Neuron (in vitro differentiated cells): ENCODE data around the gene GNAT1.

ENCODE experiments used
- H2AFZ ChIP-seq: one replicate; pipeline ENCODE4 v1.6.1; 2013; ENCODE audit warnings: low read depth, mild to moderate bottlenecking, inconsistent platforms, low read length, moderate library complexity
- H3K27me3 ChIP-seq: one replicate; pipeline ENCODE4 v1.6.1; 2013; ENCODE audit warnings: low read length; ENCODE audit not compliant: insufficient read depth
- H3K36me3 ChIP-seq: one replicate; pipeline ENCODE4 v1.6.1; 2013; ENCODE audit warnings: low read length; ENCODE audit not compliant: insufficient read depth
- H3K4me1 ChIP-seq: one replicate; pipeline ENCODE4 v1.6.1; 2013; ENCODE audit warnings: low read length; ENCODE audit not compliant: insufficient read depth
- H3K4me3 ChIP-seq: 2 replicates; pipeline ENCODE4 v1.5.1; 2013; ENCODE audit warnings: mild to moderate bottlenecking, low read length, moderate library complexity
- H3K9me3 ChIP-seq: one replicate; pipeline ENCODE4 v1.6.1; 2013; ENCODE audit warnings: low read length

The GNAT1 gene

DNA sequence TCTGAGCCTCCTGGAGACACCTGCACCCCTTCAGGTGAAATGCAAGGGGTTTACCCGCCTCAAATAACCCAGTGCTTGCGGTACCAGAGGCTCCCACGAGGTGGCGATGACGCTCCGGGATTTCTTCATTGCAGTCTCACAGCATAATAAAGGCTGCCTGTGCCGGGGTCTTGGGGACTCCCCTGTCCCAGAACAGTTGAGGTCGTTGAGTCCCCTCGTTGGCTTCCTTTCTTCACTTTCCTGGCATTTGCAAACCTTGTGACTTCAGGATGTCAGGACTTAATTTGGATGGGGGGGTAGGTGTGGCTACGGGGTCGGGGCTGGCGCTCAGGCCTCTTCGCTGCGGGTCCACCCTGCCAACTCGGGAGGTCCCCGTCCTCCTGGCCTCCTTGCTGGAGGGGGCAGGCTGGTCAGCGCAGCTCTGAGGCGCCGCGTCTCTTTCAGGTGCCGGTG is 1.3 kb downstream of the GNAT1 start:
- no peaks in the 10 kb centered on the region for H3K4me1 ChIP-seq
- H2AFZ ChIP-seq = no peak overlapping the region
- peaks cover 28% of the 10 kb centered on the region for H3K27me3 ChIP-seq
- H3K36me3 ChIP-seq = no peaks in the 10 kb centered on the region
- H3K9me3 ChIP-seq = no peaks in the 10 kb centered on the region
- H3K4me3 ChIP-seq = no peak overlapping the region

DNA sequence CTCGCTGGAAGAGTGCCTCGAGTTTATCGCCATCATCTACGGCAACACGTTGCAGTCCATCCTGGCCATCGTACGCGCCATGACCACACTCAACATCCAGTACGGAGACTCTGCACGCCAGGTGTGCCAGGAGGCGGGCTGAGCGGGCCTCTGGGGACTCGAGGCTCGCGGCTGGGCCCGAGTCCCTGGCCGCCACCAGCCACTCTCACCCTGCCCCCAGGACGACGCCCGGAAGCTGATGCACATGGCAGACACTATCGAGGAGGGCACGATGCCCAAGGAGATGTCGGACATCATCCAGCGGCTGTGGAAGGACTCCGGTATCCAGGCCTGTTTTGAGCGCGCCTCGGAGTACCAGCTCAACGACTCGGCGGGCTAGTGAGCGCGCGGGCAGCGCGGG is 1.9 kb downstream of the GNAT1 start:
- no peak overlapping the region for H2AFZ ChIP-seq
- H3K4me1 ChIP-seq = no peaks in the 10 kb centered on the region
- H3K9me3 ChIP-seq = no peaks in the 10 kb centered on the region
- H3K4me3 ChIP-seq = no peak overlapping the region
- H3K27me3 ChIP-seq = peaks cover 28% of the 10 kb centered on the region
- H3K36me3 ChIP-seq = no peaks in the 10 kb centered on the region

DNA sequence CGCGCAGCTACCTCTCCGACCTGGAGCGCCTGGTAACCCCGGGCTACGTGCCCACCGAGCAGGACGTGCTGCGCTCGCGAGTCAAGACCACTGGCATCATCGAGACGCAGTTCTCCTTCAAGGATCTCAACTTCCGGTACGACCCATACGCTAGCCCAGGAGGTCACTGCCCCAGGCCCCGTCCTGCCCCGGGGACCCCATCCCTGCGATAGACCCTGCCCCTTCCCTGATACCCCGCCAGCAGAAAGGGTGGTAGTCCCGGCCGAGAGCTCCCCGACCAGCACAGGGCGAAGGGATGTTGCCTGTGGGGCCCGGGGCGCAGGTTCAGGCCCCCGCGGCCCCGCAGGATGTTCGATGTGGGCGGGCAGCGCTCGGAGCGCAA is 2.3 kb downstream of the GNAT1 start:
- Histone ChIP-seq H2AFZ (no peak overlapping the region), H3K4me1 (no peaks in the 10 kb centered on the region), H3K4me3 (no peak overlapping the region), H3K27me3 (peaks cover 28% of the 10 kb centered on the region), H3K36me3 (no peaks in the 10 kb centered on the region), H3K9me3 (no peaks in the 10 kb centered on the region)

DNA sequence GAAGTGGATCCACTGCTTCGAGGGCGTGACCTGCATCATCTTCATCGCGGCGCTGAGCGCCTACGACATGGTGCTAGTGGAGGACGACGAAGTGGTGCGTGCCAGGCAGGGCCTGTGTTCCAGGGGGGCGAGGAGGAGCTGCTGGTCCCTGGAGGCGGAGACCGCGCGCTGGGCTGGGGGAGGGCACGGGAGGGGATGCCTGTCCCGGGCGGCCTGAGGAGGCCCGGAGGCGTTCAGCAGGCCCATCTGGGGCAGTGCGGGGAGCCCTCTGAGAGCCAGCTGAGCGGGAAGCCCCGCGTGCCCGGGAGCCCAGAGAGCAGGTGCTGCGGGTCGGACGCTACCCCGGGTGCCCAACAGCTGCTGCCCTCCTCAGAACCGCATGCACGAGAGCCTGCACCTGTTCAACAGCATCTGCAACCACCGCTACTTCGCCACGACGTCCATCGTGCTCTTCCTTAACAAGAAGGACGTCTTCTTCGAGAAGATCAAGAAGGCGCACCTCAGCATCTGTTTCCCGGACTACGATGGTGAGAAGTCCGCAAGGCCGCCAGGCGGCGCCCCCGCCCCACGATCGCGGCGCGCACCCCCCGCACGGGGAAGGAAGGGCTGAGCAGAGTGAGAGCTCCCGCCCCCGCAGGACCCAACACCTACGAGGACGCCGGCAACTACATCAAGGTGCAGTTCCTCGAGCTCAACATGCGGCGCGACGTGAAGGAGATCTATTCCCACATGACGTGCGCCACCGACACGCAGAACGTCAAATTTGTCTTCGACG is 2.9 kb downstream of the GNAT1 start:
- no peak overlapping the region for H2AFZ ChIP-seq
- no peaks in the 10 kb centered on the region for H3K4me1 ChIP-seq
- H3K4me3 ChIP-seq = no peak overlapping the region
- peaks cover 28% of the 10 kb centered on the region for H3K27me3 ChIP-seq
- H3K36me3 ChIP-seq = no peaks in the 10 kb centered on the region
- no peaks in the 10 kb centered on the region for H3K9me3 ChIP-seq

DNA sequence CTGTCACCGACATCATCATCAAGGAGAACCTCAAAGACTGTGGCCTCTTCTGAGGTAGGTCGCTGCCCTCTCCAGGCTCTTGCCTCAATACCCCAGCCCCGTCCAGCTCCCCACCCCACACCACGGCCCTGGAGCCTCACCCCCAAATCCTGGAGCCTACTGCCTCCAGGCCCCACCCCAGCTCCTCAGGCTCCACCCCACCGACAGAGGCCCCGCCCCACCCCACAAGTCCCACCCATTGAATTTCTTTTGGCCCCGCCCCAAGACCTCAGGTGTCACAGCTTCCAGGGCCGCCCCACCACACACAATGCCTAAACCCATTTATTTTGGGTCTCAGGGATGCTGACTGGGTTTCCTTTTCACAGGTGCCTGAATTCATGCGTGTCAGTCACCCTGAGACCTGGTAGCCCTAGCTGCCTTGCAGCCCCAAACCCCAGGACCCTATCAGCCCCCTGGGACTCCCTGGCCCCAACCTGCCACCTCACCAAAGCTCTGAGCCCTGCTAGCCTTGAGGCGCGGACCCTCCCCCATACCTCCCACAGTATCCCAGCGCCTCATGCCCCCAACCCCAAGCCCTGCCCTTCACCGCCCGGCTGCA is 3.6 kb downstream of the GNAT1 start:
- Histone ChIP-seq H3K36me3 (no peaks in the 10 kb centered on the region), H3K27me3 (peaks cover 28% of the 10 kb centered on the region), H3K4me1 (no peaks in the 10 kb centered on the region), H3K9me3 (no peaks in the 10 kb centered on the region), H2AFZ (no peak overlapping the region), H3K4me3 (no peak overlapping the region)

DNA sequence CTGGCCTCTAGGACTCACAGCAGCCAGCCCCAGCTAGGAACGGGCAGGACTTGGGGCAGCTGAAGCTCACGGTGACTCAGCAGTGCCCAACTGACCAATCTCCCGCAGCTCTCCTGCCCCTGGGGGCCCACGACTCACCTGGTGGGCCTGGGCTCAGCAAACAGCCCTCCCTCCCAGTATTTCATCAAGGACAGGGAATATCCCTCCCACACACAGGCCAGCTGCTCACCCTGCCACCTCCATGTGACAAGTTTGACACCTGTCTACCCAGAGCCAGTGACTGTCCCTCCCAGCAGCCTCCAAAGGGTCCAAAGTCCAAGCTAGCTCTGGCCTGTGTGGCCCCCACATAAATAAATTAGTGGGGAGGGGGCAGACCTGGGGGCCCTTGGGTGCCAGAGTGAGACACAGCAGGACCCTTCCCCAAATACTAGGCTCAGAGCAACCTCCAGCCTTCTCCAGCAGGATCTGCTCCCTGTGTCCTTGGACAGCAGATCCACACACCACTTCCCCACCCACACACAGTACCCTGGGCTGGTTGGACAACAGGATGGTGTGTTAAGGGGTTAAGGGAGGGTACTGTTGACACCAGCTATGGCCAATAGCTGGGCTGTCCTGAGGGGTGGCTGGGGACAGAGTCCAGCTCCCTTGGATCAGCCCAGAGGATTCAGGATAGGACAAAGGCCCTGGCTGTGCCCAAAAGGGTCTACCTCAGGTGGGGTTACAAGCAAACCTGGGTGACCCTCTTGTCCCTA is 4.3 kb downstream of the GNAT1 start:
- peaks cover 30% of the 10 kb centered on the region for H3K27me3 ChIP-seq
- no peaks in the 10 kb centered on the region for H3K9me3 ChIP-seq
- no peak overlapping the region for H2AFZ ChIP-seq
- no peaks in the 10 kb centered on the region for H3K36me3 ChIP-seq
- H3K4me3 ChIP-seq = no peak overlapping the region
- no peaks in the 10 kb centered on the region for H3K4me1 ChIP-seq

DNA sequence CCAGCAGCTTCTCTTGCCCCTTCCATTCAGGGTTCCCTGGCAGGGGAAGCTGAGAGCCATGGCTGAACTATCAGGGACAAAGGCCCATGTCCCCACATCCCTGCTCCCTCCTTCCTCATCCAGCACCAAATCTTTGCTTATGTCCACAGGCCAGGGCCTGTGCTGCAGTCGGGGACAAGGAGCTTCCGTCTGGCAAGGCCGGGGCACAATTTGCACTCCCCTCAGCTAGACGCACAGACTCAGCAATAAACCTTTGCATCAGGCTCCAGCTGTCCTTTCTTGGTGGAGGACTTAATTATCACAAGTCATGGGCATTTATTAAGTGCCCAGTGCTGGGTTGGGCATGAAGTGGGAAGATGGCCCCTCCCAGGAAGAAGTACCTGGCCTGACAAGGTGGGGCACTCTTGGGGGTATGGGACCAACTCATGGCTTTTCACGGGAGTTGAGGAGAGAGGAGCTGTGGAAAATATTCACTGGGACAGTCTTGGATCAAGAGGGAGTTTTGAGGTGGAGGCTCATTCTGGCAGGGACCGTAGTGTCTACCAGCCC is 4.9 kb downstream of the GNAT1 start:
- H3K36me3 ChIP-seq = no peaks in the 10 kb centered on the region

DNA sequence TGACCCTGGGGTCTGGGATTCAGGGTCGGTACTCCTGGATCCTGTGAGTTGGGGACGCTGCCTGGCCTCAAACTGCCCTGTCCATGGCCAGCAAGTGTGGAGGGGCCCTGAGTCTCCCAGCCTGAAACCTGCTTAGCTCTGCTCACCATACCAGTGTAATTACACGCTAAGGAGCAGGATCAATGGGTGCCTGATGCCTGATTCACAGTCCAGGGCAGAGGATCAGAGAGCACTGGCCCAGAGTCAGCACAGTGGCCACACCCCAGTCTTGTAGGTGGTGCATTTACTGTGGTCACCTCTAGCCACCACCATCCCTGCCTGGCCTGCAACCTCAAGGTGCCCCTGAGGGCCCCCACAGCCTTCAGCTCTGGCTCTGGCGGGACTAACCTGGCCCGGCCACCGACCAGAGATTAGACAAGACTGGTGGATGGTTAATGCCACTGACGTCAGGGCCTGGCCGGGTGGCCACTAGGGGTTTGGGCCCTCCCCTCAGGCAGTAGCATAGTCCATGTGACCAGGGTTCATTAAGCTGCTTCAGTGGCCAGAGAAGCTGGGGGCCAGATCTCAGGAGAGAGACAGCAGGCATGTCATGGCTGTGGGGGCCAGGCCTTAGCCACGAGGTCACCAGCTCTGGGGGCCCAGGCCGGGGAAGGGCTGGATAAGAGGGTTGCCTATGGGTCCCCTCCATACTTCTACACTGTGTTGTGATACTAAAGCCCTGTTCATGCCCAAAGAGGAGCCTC is 10.3 kb downstream of the GNAT1 start:
- Histone ChIP-seq H3K27me3 (peaks cover 60% of the 10 kb centered on the region), H3K36me3 (no peaks in the 10 kb centered on the region), H2AFZ (no peak overlapping the region), H3K9me3 (no peaks in the 10 kb centered on the region), H3K4me1 (peaks cover 10% of the 10 kb centered on the region), H3K4me3 (no peak overlapping the region)

More for the DNA sequence above, 4.9 kb downstream of the GNAT1 start:
- Histone ChIP-seq H3K4me3 (no peak overlapping the region), H2AFZ (no peak overlapping the region), H3K4me1 (no peaks in the 10 kb centered on the region), H3K9me3 (no peaks in the 10 kb centered on the region), H3K27me3 (peaks cover 30% of the 10 kb centered on the region)

DNA sequence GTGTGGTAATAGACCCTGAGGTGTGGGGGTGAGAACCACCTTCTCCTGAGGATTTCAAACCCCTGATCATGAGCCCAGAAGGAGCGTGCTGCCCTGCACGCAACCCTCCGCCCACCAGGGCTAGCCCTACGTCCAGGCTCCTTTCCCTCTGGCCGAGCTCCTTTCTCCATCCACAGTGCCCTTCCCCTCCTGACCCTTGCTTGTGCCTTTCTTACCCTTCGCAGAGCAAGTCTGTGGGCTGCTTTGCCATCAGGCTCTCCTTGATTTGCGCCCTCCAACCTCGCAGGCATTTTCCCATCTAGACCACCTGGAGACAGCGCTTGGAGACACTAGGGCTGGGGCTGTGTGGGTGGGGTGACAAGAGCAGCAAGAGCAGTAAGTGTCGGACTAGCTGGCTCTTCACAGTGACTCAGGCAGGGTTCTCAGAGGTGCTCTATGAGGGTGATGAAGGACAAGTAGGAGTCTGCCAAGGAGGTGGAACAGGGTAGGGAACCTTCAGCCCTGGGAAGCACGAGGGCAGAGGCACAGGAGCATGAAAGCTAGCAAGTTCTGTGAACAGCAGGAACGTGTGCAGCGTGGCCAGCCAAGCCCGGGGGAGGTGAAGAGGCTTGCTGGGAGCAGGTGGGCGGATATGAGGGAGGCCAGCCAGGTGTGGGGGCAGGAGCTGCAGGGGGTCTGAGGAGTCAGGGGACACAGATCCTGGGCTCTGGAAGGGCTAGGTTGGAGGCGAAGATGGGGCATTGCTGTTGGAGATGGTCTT is 11.1 kb downstream of the GNAT1 start:
- Histone ChIP-seq H3K4me3 (no peak overlapping the region), H2AFZ (no peak overlapping the region), H3K4me1 (peaks cover 10% of the 10 kb centered on the region), H3K9me3 (no peaks in the 10 kb centered on the region), H3K27me3 (peaks cover 62% of the 10 kb centered on the region), H3K36me3 (no peaks in the 10 kb centered on the region)

DNA sequence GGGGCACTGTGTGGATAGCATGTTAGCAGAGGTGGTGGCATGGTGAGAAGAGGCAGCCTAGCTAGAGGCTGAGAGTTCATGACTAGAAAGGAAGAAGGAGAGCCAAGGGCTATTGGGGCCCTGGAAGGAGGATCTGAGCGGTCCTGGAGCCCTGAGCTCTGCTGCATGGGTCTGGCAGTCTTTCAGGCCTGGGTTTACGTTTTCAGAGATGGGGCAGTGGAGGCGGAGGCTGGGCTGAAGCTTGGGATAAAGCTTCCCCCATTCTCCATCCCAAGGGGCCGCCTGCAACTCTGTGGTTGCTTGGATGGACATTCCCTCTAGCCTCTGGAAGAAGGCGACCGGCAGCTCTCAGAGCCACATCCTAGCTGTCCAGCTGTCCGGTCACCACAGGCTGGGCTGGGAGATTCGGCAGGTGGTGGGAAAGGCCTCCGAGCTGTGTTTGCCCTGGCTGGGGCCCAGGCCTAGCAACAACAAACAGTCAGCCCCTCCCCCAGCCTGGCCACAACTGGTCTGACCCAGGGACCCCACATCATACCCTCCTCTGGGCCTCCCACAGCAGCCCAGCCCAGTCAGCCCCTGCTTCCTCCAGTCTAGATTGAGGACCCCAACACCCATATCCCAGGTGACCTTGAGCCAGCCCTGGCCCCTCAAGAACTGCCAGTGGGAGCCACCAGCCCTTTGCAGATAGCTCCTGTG is 11.9 kb downstream of the GNAT1 start:
- Histone ChIP-seq H3K27me3 (peaks cover 66% of the 10 kb centered on the region), H3K4me1 (peaks cover 10% of the 10 kb centered on the region), H3K36me3 (no peaks in the 10 kb centered on the region)

DNA sequence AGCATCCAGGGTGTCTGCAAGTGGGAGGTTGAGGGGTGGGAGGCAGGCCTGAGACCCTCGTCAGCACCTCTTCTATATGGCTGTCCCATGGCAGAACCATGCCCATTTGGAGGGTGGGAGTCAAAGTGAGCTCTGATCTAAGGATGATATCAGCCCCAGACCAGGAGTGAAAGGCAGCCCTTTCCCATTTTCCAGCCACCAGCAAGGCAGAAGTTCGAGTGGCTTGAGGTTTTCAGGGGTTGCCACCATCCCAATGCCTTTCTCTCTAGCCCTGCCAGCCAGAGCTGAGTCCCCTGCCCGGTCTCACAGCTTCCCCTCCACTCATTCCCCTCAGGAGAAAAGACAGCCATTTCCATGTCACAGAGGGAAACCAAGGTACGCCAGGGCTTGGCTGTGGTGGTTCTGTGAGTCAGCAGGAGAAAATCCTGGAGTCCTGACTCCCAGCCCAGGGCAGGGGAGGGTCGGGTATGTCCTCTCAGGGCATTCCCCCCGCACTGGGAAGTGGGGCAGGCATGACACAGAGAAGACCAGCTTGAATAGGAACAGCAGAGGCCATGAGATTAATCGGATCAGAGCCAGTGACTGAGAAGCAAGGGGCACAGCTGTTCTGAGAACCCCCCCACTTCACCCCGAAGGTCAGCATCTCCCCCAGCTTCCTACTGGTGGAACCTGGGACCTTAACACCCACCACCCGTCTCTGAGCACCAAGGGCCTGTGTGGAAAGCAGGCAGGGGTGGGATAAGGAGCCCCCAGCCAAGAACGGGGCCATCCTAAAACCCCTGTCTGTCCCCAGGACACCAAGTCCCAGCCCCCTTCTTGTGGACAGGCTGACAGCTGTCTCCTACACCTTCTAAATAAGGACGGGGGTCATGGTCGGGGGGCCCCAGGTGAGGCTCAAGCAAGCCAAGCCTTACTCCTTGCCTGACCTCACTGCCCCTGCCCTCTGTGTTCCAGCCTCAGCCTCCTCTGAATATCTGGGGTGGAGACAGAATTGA is 12.7 kb downstream of the GNAT1 start:
- peaks cover 72% of the 10 kb centered on the region for H3K27me3 ChIP-seq
- H3K4me1 ChIP-seq = peaks cover 17% of the 10 kb centered on the region
- H2AFZ ChIP-seq = no peak overlapping the region
- no peaks in the 10 kb centered on the region for H3K36me3 ChIP-seq
- H3K9me3 ChIP-seq = no peaks in the 10 kb centered on the region
- H3K4me3 ChIP-seq = no peak overlapping the region

More for the DNA sequence above, 11.9 kb downstream of the GNAT1 start:
- no peak overlapping the region for H2AFZ ChIP-seq
- no peaks in the 10 kb centered on the region for H3K9me3 ChIP-seq
- H3K4me3 ChIP-seq = no peak overlapping the region
